ENCODE data around the gene DDX56.

Gene DDX56

GRCh38 chr7:44567884-44568283 is 5.8 kb downstream of the DDX56 start:
- H3K4me3 ChIP-seq (replicated peaks; ENCODE audit: low read depth, low read length) = no peak overlapping the region
- no peak for DNase-seq (ENCODE audit: extremely low read depth, insufficient read length)
- H3K27me3 ChIP-seq (replicated peaks; ENCODE audit: control insufficient read depth, insufficient read depth, low read length) = no peaks in the 10 kb centered on the region
- H3K36me3 ChIP-seq (ENCODE audit: control insufficient read depth, insufficient read depth, low read length) = peaks cover 63% of the 10 kb centered on the region
- TF ChIP-seq CTCF (IDR thresholded peaks at IDR 0.05; ENCODE audit: insufficient read depth, low read length, poor library complexity, severe bottlenecking) = no peak

GRCh38 chr7:44566680-44567079 is 7.0 kb downstream of the DDX56 start:
- TF ChIP-seq CTCF (IDR thresholded peaks at IDR 0.05; ENCODE audit: insufficient read depth, low read length, poor library complexity, severe bottlenecking) = no peak
- no peaks in the 10 kb centered on the region for H3K27me3 ChIP-seq (replicated peaks; ENCODE audit: control insufficient read depth, insufficient read depth, low read length)
- no peak for DNase-seq (ENCODE audit: extremely low read depth, insufficient read length)
- H3K4me3 ChIP-seq (replicated peaks; ENCODE audit: low read depth, low read length) = no peak overlapping the region
- H3K36me3 ChIP-seq (ENCODE audit: control insufficient read depth, insufficient read depth, low read length) = peaks cover 56% of the 10 kb centered on the region

- DNase-seq (ENCODE audit: extremely low read depth, insufficient read length) = no peak
- H3K36me3 ChIP-seq (ENCODE audit: control insufficient read depth, insufficient read depth, low read length) = peaks cover 52% of the 10 kb centered on the region
- no peak overlapping the region for H3K4me3 ChIP-seq (replicated peaks; ENCODE audit: low read depth, low read length)
- H3K27me3 ChIP-seq (replicated peaks; ENCODE audit: control insufficient read depth, insufficient read depth, low read length) = no peaks in the 10 kb centered on the region
- TF ChIP-seq CTCF (IDR thresholded peaks at IDR 0.05; ENCODE audit: insufficient read depth, low read length, poor library complexity, severe bottlenecking) = no peak
These were observed 7.7 kb downstream of the DDX56 start for GRCh38 chr7:44565795-44566559.

GRCh38 chr7:44565097-44565794 is 8.5 kb downstream of the DDX56 start:
- Histone ChIP-seq H3K27me3 (replicated peaks; ENCODE audit: control insufficient read depth, insufficient read depth, low read length) (no peaks in the 10 kb centered on the region), H3K36me3 (ENCODE audit: control insufficient read depth, insufficient read depth, low read length) (peaks cover 48% of the 10 kb centered on the region), H3K4me3 (replicated peaks; ENCODE audit: low read depth, low read length) (no peak overlapping the region)
- peak; percentile 48 for DNase-seq (ENCODE audit: extremely low read depth, insufficient read length)
- peak; percentile 98 for TF ChIP-seq CTCF (IDR thresholded peaks at IDR 0.05; ENCODE audit: insufficient read depth, low read length, poor library complexity, severe bottlenecking)

GRCh38 chr7:44564606-44565005 is 9.1 kb downstream of the DDX56 start:
- no peak for TF ChIP-seq CTCF (IDR thresholded peaks at IDR 0.05; ENCODE audit: insufficient read depth, low read length, poor library complexity, severe bottlenecking)
- H3K27me3 ChIP-seq (replicated peaks; ENCODE audit: control insufficient read depth, insufficient read depth, low read length) = no peaks in the 10 kb centered on the region
- no peak overlapping the region for H3K4me3 ChIP-seq (replicated peaks; ENCODE audit: low read depth, low read length)
- no peak for DNase-seq (ENCODE audit: extremely low read depth, insufficient read length)
- peaks cover 42% of the 10 kb centered on the region for H3K36me3 ChIP-seq (ENCODE audit: control insufficient read depth, insufficient read depth, low read length)
